ENCODE data around the gene RPL37. TPM values are rescaled to one million over a fixed set of nuclear protein-coding genes. Genes with fewer than 3 reads are reported as not detected.
"Not testable (repeated sequence)": the region's sequence is repeated elsewhere in the genome, so short reads cannot be mapped to it uniquely, and the experiment has no call there.

Gene RPL37
- polyA plus RNA-seq, 1 donor (not counting 4 experiments of a cell fraction or from before 2014, with no cell fraction given) = 3,448 TPM

DNA sequence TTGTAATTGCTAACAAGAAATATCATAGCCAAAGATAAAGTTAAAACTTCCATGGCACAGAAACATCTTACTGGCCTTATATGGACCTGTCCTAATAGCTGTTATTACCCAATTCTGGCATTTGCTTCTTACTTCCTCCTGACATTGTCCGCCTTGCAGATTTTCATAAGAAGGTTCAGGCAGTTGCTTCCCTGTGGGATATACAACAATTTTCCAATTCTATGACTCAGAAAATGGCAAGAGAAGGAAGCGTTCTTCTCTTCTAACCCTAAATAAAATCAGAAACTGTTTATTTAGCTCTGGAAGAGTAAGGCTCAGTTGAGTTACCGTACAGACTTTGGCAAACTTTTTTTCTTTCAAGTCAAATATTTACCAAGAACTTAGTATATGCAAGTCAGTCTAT is 38.5 kb downstream of the RPL37 start:
- Histone ChIP-seq H3K27ac (ENCODE audit: control insufficient read depth, insufficient read depth, low read length) (no peak overlapping the region), H3K9me1 (ENCODE audit: control insufficient read depth, extremely low read depth, insufficient read depth, low read length) (no peaks in the 10 kb centered on the region), H3K36me3 (ENCODE audit: control insufficient read depth in 2 of 2, extremely low read depth in 1 of 2, insufficient read depth in 2 of 2, low read length in 2 of 2) (peaks cover 0 to 2% of the 10 kb centered on the region in 2 experiments), H2AFZ (ENCODE audit: control insufficient read depth, low read length) (no peak overlapping the region), H4K20me1 (ENCODE audit: control insufficient read depth, extremely low read depth, insufficient read depth, low read length) (peaks cover 1% of the 10 kb centered on the region), H3K4me1 (ENCODE audit: control insufficient read depth, extremely low read depth, insufficient read depth, low read length) (peaks cover 15% of the 10 kb centered on the region), H3K27me3 (ENCODE audit: control insufficient read depth, extremely low read depth, insufficient read depth, low read length) (no peaks in the 10 kb centered on the region), H3K9me3 (ENCODE audit: control insufficient read depth, low read depth, low read length) (no peaks in the 10 kb centered on the region), H3K4me2 (ENCODE audit: control insufficient read depth, extremely low read depth, insufficient read depth, low read depth, low read length) (peak overlapping the region; percentile 87), H3K4me3 (ENCODE audit: control insufficient read depth in 2 of 3, extremely low read depth in 1 of 3, insufficient read depth in 2 of 3, low read depth in 1 of 3, low read length in 3 of 3) (peak overlapping the region; percentile 88 to 95 (median 91)), H3K79me2 (ENCODE audit: control insufficient read depth, insufficient read depth, low read length) (peaks cover 61% of the 10 kb centered on the region), H3K9ac (ENCODE audit: control insufficient read depth, extremely low read depth, insufficient read depth, low read length) (no peak overlapping the region)
- DNase-seq (ENCODE audit: low read depth, low spot score) (no peak), FAIRE-seq (no peak)
- TF ChIP-seq, protein P1, sequence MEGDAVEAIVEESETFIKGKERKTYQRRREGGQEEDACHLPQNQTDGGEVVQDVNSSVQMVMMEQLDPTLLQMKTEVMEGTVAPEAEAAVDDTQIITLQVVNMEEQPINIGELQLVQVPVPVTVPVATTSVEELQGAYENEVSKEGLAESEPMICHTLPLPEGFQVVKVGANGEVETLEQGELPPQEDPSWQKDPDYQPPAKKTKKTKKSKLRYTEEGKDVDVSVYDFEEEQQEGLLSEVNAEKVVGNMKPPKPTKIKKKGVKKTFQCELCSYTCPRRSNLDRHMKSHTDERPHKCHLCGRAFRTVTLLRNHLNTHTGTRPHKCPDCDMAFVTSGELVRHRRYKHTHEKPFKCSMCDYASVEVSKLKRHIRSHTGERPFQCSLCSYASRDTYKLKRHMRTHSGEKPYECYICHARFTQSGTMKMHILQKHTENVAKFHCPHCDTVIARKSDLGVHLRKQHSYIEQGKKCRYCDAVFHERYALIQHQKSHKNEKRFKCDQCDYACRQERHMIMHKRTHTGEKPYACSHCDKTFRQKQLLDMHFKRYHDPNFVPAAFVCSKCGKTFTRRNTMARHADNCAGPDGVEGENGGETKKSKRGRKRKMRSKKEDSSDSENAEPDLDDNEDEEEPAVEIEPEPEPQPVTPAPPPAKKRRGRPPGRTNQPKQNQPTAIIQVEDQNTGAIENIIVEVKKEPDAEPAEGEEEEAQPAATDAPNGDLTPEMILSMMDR (optimal IDR thresholded peaks at IDR 0.05 in 1 of 3, IDR thresholded peaks at IDR 0.05 in 1 of 3, conservative IDR thresholded peaks at IDR 0.05 in 1 of 3; ENCODE audit: extremely low read depth in 1 of 3, insufficient read depth in 2 of 3, low read length in 3 of 3) = no peak
- no peak for TF ChIP-seq EZH2 (IDR thresholded peaks at IDR 0.05; ENCODE audit: low read length)
- dilution Hi-C loops (cut with MboI; ENCODE audit: extremely low pct_ligation_motif_present, low sequenced_read_pairs) = no loop called here

DNA sequence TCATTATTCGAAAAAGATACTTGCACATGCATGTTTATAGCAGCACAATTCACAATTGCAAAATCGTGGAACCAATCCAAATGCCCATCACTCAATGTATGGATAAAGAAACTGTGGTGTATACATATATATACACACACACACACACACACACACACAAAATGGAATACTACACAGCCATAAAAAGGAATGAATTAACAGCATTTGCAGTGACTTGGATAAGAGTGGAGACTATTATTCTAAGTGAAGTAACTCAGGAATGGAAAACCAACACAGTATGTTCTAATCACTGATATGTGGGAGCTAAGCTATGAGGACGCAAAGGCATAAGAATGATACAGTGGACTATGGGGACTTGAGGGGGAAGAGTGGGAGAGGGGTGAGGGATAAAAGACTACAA is 40.1 kb downstream of the RPL37 start:
- dilution Hi-C loops (cut with MboI; ENCODE audit: extremely low pct_ligation_motif_present, low sequenced_read_pairs); H3K36me3 ChIP-seq (ENCODE audit: control insufficient read depth in 2 of 2, extremely low read depth in 1 of 2, insufficient read depth in 2 of 2, low read length in 2 of 2); H3K9me1 ChIP-seq (ENCODE audit: control insufficient read depth, extremely low read depth, insufficient read depth, low read length); H3K4me2 ChIP-seq (ENCODE audit: control insufficient read depth, extremely low read depth, insufficient read depth, low read depth, low read length); DNase-seq (ENCODE audit: low read depth, low spot score); H3K9me3 ChIP-seq (ENCODE audit: control insufficient read depth, low read depth, low read length); H2AFZ ChIP-seq (ENCODE audit: control insufficient read depth, low read length); H3K4me3 ChIP-seq (ENCODE audit: control insufficient read depth in 2 of 3, extremely low read depth in 1 of 3, insufficient read depth in 2 of 3, low read depth in 1 of 3, low read length in 3 of 3); H3K9ac ChIP-seq (ENCODE audit: control insufficient read depth, extremely low read depth, insufficient read depth, low read length); H3K27me3 ChIP-seq (ENCODE audit: control insufficient read depth, extremely low read depth, insufficient read depth, low read length); H3K27ac ChIP-seq (ENCODE audit: control insufficient read depth, insufficient read depth, low read length); FAIRE-seq: not testable (repeated sequence)
- H3K79me2 ChIP-seq (ENCODE audit: control insufficient read depth, insufficient read depth, low read length) = peaks cover 77% of the 10 kb centered on the region
- H3K4me1 ChIP-seq (ENCODE audit: control insufficient read depth, extremely low read depth, insufficient read depth, low read length) = peaks cover 21% of the 10 kb centered on the region
- peaks cover 11% of the 10 kb centered on the region for H4K20me1 ChIP-seq (ENCODE audit: control insufficient read depth, extremely low read depth, insufficient read depth, low read length)

DNA sequence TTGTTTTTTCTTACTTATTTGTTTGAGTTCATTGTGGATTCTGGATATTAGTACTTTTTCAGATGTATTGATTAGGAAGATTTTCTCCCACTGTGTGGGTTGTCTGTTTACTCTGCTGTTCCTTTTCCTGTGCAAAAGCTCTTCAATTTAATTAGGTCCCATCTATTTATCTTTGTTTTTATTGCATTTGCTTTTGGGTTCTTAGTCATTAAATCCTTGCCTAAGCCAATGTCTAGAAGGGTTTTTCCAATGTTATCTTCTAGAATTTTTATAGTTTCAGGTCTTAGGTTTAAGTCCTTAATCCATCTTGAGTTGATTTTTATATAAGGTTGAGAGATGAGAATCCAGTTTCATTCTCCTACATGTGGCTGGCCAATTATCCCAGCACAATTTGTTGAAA is 40.7 kb downstream of the RPL37 start:
- H3K9me1 ChIP-seq (ENCODE audit: control insufficient read depth, extremely low read depth, insufficient read depth, low read length); H3K4me3 ChIP-seq (ENCODE audit: control insufficient read depth in 2 of 3, extremely low read depth in 1 of 3, insufficient read depth in 2 of 3, low read depth in 1 of 3, low read length in 3 of 3); H3K27me3 ChIP-seq (ENCODE audit: control insufficient read depth, extremely low read depth, insufficient read depth, low read length); H3K27ac ChIP-seq (ENCODE audit: control insufficient read depth, insufficient read depth, low read length); H3K9me3 ChIP-seq (ENCODE audit: control insufficient read depth, low read depth, low read length); H3K9ac ChIP-seq (ENCODE audit: control insufficient read depth, extremely low read depth, insufficient read depth, low read length); dilution Hi-C loops (cut with MboI; ENCODE audit: extremely low pct_ligation_motif_present, low sequenced_read_pairs); FAIRE-seq; H3K4me2 ChIP-seq (ENCODE audit: control insufficient read depth, extremely low read depth, insufficient read depth, low read depth, low read length); H2AFZ ChIP-seq (ENCODE audit: control insufficient read depth, low read length); H3K36me3 ChIP-seq (ENCODE audit: control insufficient read depth in 2 of 2, extremely low read depth in 1 of 2, insufficient read depth in 2 of 2, low read length in 2 of 2); DNase-seq (ENCODE audit: low read depth, low spot score): not testable (repeated sequence)
- peaks cover 82% of the 10 kb centered on the region for H3K79me2 ChIP-seq (ENCODE audit: control insufficient read depth, insufficient read depth, low read length)
- peaks cover 11% of the 10 kb centered on the region for H4K20me1 ChIP-seq (ENCODE audit: control insufficient read depth, extremely low read depth, insufficient read depth, low read length)
- peaks cover 20% of the 10 kb centered on the region for H3K4me1 ChIP-seq (ENCODE audit: control insufficient read depth, extremely low read depth, insufficient read depth, low read length)

DNA sequence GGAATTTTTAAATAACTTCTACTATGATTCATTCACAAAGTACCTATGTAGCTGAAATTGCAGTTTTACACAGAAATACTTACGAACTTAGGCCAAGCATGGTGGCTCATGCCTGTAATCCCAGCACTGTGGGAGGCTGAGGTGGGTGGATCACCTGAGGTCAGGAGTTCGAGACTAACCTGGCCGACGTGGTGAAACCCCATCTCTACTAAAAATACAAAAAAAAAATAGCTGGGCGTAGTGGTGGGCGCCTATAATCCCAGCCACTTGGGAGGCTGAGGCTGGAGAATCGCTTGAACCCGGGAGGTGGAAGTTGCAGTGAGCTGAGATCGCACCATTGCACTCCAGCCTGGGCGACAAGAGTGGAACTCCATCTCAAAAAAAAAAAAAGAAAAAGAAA is 42.3 kb downstream of the RPL37 start:
- H3K27ac ChIP-seq (ENCODE audit: control insufficient read depth, insufficient read depth, low read length); H3K9ac ChIP-seq (ENCODE audit: control insufficient read depth, extremely low read depth, insufficient read depth, low read length); H3K9me3 ChIP-seq (ENCODE audit: control insufficient read depth, low read depth, low read length); H3K4me3 ChIP-seq (ENCODE audit: control insufficient read depth in 2 of 3, extremely low read depth in 1 of 3, insufficient read depth in 2 of 3, low read depth in 1 of 3, low read length in 3 of 3); H3K36me3 ChIP-seq (ENCODE audit: control insufficient read depth in 2 of 2, extremely low read depth in 1 of 2, insufficient read depth in 2 of 2, low read length in 2 of 2); H3K4me2 ChIP-seq (ENCODE audit: control insufficient read depth, extremely low read depth, insufficient read depth, low read depth, low read length); H2AFZ ChIP-seq (ENCODE audit: control insufficient read depth, low read length); dilution Hi-C loops (cut with MboI; ENCODE audit: extremely low pct_ligation_motif_present, low sequenced_read_pairs); DNase-seq (ENCODE audit: low read depth, low spot score); H3K27me3 ChIP-seq (ENCODE audit: control insufficient read depth, extremely low read depth, insufficient read depth, low read length); FAIRE-seq; H3K9me1 ChIP-seq (ENCODE audit: control insufficient read depth, extremely low read depth, insufficient read depth, low read length): not testable (repeated sequence)
- peaks cover 99% of the 10 kb centered on the region for H3K79me2 ChIP-seq (ENCODE audit: control insufficient read depth, insufficient read depth, low read length)
- H4K20me1 ChIP-seq (ENCODE audit: control insufficient read depth, extremely low read depth, insufficient read depth, low read length) = peaks cover 11% of the 10 kb centered on the region
- peaks cover 15% of the 10 kb centered on the region for H3K4me1 ChIP-seq (ENCODE audit: control insufficient read depth, extremely low read depth, insufficient read depth, low read length)

All from keratinocyte (primary cell).